Uterus (tissue), 2 donors: Measurements from ENCODE around the gene SYNE1.

ENCODE experiments used
- CTCF ChIP-seq, 4 experiments: fragments of 200-600 bp in 2 of 4; fragments of 450-650 bp in 2 of 4; sonication (generic) in 2 of 4; IDR thresholded peaks; one replicate each; pipeline ENCODE4 v1.5.1; 2016 to 2019; ENCODE audit warnings: antibody characterized with exemption in 4 of 4, mild to moderate bottlenecking in 2 of 4, moderate library complexity in 1 of 4
- POLR2A ChIP-seq, 2 donors: fragments of 450-650 bp; IDR thresholded peaks; one replicate each; pipeline ENCODE4 v1.6.1; 2016; ENCODE audit warnings: antibody characterized with exemption in 2 of 2, mild to moderate bottlenecking in 1 of 2, moderate library complexity in 1 of 2

- TF ChIP-seq CTCF (IDR thresholded peaks at IDR 0.05) = no peak
- TF ChIP-seq POLR2A (IDR thresholded peaks at IDR 0.05) = no peak
These were observed 10.9 kb upstream of the SYNE1 start for GRCh38 chr6:152648105-152648504.
